Measurements from ENCODE around the gene AARS2. TPM values are rescaled to one million over a fixed set of nuclear protein-coding genes. Genes with fewer than 3 reads are reported as not detected.

Gene AARS2
- polyA plus RNA-seq, 1 experiment = 5.8 TPM

- H3K27ac ChIP-seq (ENCODE audit: low read depth, low read length) = no peak overlapping the region
- ChIA-PET POLR2A (no interaction called here), CTCF (interaction anchor here (1.1 kb wide), 1 partner anchor 60 kb away, joined by 3 read pairs; no protein-coding TSS in a partner anchor)
- peaks cover 5% of the 10 kb centered on the region; the same call in 1 of the 2 replicates for H3K9me3 ChIP-seq (ENCODE audit: control insufficient read depth, insufficient read depth, low read length)
- no peak overlapping the region for H3K4me3 ChIP-seq (ENCODE audit: low read depth, low read length)
- TF ChIP-seq CTCF (IDR thresholded peaks at IDR 0.05; ENCODE audit: low read depth, low read length) = no peak
- peaks cover 59% of the 10 kb centered on the region for H3K27me3 ChIP-seq (ENCODE audit: control insufficient read depth, insufficient read depth, low read length)
- DNase-seq (ENCODE audit: low read depth, low spot score) = no peak
Observed at GRCh38 chr6:44278315-44278714, 34.8 kb downstream of the AARS2 start.

GRCh38 chr6:44277763-44278162 is 35.4 kb downstream of the AARS2 start:
- no peak for DNase-seq (ENCODE audit: low read depth, low spot score)
- ChIA-PET CTCF (interaction anchor here (1.1 kb wide), 1 partner anchor 61 kb away, joined by 3 read pairs; no protein-coding TSS in a partner anchor), POLR2A (interaction anchor here (0.6 kb wide), 1 partner anchor 21 kb away, joined by 3 read pairs; no protein-coding TSS in a partner anchor)
- TF ChIP-seq CTCF (IDR thresholded peaks at IDR 0.05; ENCODE audit: low read depth, low read length) = no peak
- Histone ChIP-seq H3K4me3 (ENCODE audit: low read depth, low read length) (no peak overlapping the region), H3K27me3 (ENCODE audit: control insufficient read depth, insufficient read depth, low read length) (peaks cover 59% of the 10 kb centered on the region), H3K27ac (ENCODE audit: low read depth, low read length) (no peak overlapping the region), H3K9me3 (ENCODE audit: control insufficient read depth, insufficient read depth, low read length) (peaks cover 5% of the 10 kb centered on the region; the same call in 1 of the 2 replicates)

- DNase-seq (ENCODE audit: low read depth, low spot score) = no peak
- POLR2A ChIA-PET = interaction anchor here (0.6 kb wide), 1 partner anchor 20 kb away, joined by 3 read pairs; no protein-coding TSS in a partner anchor
- CTCF ChIA-PET = interaction anchor here (1.1 kb wide), 1 partner anchor 61 kb away, joined by 3 read pairs; no protein-coding TSS in a partner anchor
Observed at GRCh38 chr6:44276667-44277640, 36.2 kb downstream of the AARS2 start.

GRCh38 chr6:44275749-44276648 is 37.1 kb downstream of the AARS2 start:
- CTCF ChIA-PET = interaction anchor here (0.6 kb wide), 1 partner anchor 9 kb away, joined by 4 read pairs; no protein-coding TSS in a partner anchor
- POLR2A ChIA-PET = no interaction called here
- TF ChIP-seq CTCF (IDR thresholded peaks at IDR 0.05; ENCODE audit: low read depth, low read length) = no peak
- 0 out of 2 replicates have a peak overlapping the region, but pooled peaks have one; percentile 10 for H3K4me3 ChIP-seq (ENCODE audit: low read depth, low read length)
- no peak for DNase-seq (ENCODE audit: low read depth, low spot score)
- peaks cover 76% of the 10 kb centered on the region for H3K27me3 ChIP-seq (ENCODE audit: control insufficient read depth, insufficient read depth, low read length)
- H3K9me3 ChIP-seq (ENCODE audit: control insufficient read depth, insufficient read depth, low read length) = peaks cover 5% of the 10 kb centered on the region; the same call in 1 of the 2 replicates
- no peak overlapping the region for H3K27ac ChIP-seq (ENCODE audit: low read depth, low read length)

More at GRCh38 chr6:44276667-44277640, 36.2 kb downstream of the AARS2 start:
- peaks cover 5% of the 10 kb centered on the region; the same call in 1 of the 2 replicates for H3K9me3 ChIP-seq (ENCODE audit: control insufficient read depth, insufficient read depth, low read length)
- H3K27me3 ChIP-seq (ENCODE audit: control insufficient read depth, insufficient read depth, low read length) = peaks cover 67% of the 10 kb centered on the region
- no peak for TF ChIP-seq CTCF (IDR thresholded peaks at IDR 0.05; ENCODE audit: low read depth, low read length)
- no peak overlapping the region for H3K27ac ChIP-seq (ENCODE audit: low read depth, low read length)
- no peak overlapping the region for H3K4me3 ChIP-seq (ENCODE audit: low read depth, low read length)
